NCI-H524 treated with DMSO at 0.1 percent for 48 hours (cell line): ENCODE results near the gene GPC3.

ENCODE experiments used
- DNase-seq: peaks from one replicate; lab custom pipeline; 2025; lab: John Stamatoyannopoulos, UW

Gene GPC3

DNA sequence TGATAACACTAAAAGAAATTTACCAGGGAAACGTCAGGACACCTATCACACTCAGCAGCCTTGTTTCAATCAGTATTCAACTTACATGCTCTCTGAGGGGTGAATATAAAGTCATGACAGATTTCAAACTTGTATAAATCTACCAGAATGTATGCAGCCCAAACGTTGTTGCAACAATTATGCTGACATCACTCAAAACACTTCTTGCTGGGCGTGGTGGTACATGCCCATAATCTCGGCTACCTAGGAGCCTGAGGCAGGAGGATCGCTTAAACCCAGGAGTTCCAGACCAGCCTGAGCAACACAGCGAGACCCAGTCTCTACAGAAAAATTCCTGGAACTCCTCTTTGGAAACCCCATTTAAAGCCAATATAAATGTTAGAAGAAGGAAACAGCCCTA, 303.5 kb downstream of the GPC3 start:
- no peak for DNase-seq

DNA sequence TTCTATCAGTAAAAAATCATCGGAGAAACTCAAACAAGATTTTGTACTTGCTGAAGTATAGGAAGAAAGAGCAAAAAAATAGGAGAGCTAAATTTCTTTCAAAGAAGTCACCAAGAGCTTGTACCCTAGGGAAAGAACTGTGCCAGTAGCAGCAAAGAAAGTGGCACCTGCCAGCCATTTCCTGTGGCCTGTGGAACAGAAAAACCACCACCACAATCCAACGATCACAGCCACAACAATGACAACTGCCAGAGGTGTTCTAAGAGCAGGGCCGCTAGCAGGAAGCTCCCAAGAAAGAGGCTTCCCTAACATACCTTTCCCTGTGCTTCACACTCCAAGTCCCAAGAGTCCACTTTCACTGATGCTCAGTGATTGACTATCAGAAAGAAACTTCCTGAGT, 304.0 kb downstream of the GPC3 start:
- no peak for DNase-seq

DNA sequence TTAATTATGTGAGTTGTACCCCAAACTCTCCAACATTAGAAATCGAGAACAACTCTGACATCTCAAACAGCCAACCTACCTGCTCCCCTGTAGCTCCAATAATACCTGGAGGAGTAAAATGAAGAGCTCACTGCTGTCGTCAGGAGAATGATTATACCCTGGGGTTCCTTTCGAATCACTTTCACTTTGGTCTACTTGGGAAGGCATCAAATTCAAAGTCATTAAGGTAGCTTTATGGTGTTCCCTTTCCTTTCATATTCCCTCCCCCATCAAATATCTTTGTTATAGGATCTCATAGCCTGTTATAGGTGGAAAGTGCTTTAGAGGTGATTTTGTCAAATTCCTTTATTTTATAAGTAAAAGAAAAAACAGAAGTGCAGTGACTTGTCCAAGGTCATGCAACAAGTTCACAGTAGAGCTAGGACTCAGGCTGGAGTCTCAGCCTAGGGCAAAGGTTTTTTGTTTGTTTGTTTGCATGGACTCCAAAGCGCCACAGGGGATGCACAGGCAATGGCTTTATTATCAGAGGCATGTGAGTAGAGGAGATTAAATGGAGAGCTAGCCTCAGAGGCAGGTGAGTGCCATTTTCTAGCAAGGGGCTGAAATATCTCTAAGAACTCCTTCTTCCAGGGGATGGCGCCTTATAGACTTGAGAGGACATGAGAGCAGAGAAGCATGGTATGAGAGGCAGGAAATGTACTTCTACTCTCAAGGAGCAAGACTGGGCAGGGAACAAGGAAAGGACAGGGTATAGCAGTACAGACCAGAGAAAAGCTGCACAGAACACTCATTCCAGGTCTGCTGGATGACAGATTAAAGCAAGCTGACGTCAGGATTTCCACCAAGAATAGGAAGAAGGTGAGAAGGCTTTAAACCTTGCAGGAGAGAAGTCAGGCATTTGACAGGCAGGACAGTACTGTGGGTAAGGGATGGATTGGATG, 308.0 kb downstream of the GPC3 start:
- DNase-seq, result no peak

DNA sequence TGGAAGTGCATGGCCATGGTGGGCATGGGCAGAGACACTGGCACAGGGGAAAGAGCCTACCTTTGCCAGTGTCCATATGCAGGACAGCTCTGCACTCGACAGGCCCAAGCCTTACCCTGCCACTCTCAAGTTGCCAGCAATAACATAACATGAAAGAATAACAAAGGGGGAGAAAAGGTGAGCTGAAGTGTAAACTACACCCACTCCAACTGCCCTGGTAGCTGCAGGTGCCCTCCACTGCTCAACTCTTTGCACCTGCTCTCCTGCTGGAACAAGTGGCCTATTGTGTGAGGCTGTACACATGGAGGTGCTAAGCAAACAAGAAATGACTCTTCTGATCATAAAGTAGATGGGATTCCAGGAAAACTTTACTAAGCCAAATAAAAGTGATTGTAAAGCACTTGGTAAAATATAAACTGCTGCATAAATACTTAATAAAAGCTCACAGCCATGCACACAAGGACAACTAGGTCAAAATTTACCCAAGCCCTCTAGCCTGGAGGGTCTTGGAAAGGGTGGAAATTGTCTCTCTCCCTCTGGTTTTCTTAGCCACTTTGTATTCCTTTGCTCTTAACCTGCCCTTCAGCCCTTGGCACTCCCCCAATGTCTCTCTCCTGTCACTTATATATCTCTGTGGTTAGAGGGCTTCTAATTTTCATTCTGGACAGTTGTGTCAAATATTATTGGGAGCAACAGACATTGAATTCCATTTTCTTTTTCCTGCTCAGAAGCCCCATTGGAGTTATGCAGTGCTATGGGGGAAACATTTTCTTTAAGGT, 308.9 kb downstream of the GPC3 start:
- no peak for DNase-seq

DNA sequence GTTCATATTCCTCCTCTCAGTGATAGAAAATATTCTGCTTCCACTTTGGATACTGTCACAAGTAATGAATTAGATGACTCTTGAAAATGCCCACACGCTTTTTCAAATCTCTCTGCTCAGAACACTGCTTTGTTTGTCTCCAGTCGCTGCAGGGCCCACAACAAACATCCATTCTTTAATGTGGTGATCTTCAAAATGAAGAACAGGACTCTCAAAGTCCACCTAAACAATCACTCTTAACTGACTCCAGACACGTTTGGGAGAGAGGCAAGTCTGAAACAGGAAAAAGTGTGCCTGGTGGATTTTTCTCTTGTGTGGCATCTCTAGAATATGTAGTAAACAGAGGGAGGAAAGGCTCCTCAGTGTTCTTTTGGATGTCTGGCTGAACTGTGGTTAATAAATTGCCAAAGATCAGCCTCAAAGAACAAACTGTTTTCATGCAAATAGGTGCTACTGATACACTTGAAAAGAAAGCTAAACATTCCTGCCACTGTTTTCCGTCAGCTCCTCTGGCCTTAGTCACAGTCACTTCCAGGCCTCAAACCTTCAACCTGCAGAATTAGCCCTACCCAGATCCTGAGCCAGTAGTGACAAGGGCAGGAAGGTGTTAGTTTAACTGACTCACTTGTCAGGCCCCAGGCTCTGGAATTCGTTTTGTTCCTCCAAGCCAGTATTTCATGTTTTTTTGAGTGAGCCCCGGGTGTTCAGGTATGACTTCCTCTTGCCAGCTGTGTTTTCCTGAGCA, 310.5 kb downstream of the GPC3 start:
- no peak for DNase-seq

DNA sequence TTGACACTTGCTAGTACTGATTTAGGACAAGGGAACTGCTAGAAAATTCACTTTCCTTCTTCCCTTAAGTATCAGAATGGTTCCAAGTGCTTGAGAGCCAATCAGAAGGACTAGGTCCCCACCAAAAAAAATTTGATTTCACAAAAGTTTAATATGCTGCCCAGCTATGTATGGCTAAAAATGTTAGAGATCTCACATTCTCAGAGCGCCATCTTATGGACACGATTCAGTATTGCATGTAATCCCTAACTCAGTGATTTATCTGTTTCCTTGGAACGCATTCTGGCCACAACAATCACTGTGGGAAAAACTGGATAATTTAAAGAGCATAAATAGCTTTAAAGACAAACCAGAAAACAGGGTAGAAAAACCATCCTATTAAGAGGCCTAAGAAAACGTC, 315.0 kb downstream of the GPC3 start:
- no peak for DNase-seq

DNA sequence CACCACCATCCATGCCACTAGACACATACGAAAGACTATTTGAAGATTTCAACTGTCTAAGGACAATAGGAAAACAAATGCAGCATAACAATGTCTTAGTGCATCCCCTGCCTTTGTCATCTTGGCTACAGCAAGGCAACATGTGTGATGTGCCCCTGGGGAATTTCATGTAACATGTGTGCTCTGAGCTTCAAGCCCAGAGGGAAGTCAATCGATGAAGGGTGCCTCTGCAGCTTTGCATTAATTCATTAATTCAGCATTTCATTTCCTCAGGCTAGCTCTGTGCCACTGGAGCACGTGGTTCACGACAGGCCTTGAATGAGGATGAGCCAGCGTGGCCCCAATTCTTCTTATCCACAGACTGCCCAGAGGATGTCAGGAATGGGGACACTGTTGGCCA, 316.2 kb downstream of the GPC3 start:
- DNase-seq, result no peak

DNA sequence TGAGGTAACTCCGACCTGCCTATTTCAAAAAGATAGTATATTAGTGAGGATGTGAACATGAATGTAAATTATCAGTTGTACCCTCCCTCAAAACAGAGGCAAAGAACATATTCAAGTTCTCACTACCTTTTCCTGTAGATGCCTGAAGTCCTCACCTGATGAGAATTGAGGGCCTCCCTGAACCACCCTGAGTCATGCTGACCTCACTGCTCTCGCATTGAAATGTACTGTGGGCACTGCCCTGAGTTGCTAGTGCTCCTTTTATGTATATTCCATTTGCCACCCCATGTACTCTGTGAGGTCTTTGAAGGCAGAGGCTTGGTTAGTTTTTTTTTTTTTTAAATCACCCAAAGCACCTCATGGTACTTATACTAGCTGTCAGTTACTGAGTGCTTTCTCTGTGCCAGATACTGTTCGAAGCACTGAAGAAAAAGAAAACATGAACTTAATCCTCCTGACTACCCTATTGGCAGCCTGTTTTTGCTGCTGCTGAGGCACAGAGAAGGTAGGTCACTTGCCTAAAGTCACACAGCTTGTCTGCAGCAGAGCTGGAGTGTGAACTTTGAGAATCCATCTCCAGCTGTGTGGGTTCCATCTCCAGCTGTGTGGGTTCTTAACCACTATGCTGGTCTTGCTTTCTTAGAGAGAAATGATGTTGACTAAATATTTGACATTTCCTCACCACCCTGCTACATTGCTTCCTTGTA, 317.0 kb downstream of the GPC3 start:
- no peak for DNase-seq

DNA sequence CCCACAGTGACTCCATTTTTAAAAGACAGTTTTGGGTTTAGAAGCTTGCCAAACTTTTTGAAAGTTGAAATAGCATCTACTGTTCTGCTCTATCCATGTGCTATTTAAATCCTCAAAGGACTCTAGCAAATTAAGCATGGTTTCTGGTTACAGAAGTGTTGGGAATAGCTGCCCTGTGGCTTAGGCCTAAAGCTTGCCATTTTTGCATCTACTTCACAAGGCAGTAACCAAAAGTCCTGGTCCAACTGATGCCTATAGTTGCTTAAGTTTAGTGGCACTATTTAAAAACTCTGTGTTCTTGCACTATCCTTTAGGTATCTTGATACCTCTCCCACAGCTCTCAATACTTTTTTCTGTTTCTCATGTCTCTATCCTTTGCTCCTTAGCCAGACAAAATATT, 319.1 kb downstream of the GPC3 start:
- no peak for DNase-seq

DNA sequence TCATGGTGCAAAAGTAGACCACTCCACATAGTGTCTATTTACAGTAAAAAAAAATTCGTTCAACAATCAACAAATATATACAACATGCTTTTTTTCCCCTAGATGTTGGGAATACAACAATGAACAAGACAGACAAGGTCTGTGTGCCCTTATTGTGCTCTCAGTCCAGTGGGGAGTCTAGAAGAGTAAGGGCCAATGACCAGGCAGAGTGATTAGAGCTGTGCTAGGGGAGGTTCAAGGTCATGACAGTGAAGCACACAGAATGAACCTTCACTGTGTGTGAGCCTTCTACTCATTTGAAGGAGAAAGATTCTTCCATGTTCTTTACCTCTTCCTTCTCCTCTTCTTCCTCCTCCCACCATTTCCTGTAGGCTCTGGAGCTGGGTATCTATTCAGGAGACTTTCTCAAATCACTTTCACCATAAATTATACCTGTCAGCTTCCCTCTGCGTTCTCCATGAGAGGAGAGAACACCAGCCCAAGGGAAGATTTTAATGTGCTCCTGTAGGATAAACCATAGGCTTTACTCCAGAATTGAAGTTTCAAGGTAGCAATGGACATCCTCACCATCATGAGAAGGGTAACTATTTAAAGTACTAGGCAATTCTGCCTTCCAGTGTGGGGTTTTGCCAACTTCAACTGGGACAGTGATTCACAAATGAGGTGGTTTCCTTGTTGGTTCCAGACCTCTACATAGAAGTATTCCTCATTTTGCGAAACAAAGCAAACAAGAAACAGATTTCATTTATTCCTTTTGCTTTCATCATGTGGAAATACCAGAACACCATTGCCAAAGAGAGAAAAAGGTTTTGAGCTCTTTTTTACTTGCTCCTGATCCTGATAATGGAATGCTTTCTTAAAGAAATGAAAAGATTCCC, 323.2 kb downstream of the GPC3 start:
- DNase-seq, result no peak

DNA sequence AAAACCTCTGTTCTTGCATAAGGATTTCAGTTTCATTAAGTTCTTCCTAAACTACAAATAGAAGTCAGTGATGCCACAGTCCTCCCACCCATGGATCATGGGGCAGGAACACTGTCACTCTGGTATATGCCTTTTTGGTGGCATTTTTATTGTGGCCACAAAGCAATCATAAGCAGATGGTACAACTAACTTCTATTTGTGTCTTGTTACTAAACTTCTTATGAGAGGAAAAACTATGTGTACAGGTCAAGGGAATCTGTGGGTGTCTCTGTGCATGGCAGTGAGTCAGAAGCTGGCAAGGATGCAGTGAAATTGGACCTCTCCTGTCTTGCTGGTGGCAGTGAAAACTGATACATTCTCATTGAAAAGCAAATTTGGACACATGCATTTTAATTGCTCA, 325.1 kb downstream of the GPC3 start:
- DNase-seq, result no peak

DNA sequence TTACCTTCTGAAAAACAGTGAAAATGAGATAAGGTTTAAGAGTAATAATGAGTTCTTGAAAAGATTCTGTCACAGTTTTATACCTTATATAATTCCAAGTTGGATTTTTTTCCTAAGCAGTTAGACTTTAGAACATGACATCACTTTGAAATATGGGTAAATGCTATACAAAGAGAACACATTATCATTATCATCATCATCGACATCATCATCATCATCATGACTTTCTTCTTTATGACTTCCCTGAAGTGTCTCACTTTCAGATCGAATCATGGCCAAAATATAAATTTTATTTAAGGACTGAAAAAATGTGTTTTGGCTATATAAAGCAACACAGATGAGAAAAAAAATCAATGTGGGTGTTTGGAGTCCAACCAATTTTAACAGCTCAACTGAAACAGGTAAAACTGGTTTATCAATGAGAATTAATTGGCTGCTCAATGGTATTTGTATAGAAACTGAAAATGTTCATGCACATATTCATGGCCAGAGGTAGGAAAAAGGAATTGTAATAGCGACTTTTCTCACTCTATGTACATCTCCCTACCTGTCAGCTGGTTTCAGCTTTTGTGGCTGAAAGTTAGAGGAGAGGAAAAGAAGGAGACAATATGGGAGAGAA, 327.0 kb downstream of the GPC3 start:
- DNase-seq, result no peak

DNA sequence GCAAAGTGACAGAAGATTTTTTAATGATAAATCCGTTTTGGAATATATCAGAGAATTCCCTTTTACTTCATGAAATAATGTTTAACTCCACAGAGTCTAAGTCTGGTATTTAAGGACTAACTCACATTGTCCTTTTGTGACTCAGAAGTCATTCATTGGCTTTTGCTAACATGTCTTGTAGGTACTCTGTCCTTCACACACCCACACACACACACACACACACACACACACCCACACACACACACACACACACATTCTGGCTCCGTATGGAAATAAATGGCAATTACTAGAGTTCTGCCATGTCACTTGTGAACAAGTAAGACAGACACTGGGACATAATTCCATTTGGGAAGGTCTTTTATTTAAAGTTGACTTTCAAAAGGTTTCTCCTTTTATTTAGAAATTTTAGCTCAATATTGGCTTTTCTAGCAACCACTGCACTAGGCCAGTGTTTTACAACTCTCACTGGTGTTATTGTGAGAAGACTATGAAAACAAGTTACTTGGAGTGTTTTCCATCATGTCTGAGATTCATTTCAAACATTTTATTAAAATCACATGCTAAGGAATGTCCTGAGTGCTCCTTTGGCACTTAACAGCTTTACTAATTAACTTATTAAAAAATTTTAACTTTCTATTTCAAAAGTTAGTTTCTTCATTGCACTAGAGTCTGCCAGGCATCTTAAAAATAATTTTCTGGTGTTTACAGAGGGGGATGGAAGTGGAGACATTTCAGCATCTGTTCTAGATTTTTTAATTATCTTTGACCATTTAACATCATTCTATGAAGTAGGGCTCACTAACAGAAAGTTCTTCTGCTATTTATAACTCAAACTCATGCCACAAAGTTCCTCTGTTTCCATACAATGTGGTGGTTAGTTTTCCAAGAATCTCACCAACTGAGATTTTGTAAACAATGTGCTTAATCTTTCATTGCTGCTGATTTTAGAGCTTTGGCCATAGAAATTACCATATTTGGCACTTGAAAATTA, 329.8 kb downstream of the GPC3 start:
- no peak for DNase-seq

DNA sequence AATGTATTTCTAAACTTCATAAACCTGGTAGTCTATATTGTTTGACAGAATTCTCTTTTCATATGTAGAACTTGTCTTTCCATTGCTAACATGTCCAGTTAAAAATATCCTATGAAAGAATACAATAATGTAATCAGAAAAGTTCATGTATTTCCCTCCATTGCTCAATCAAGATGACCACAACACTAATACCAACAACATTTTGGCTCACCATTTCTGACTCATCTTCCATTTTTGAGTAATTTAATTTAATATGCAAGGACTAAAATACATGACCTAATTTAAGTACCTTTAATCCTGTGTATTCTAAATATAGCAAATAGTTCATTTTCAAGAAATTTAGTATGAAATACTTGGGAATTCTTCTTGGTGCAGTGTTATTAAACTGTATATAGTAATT, 330.6 kb downstream of the GPC3 start:
- no peak for DNase-seq

DNA sequence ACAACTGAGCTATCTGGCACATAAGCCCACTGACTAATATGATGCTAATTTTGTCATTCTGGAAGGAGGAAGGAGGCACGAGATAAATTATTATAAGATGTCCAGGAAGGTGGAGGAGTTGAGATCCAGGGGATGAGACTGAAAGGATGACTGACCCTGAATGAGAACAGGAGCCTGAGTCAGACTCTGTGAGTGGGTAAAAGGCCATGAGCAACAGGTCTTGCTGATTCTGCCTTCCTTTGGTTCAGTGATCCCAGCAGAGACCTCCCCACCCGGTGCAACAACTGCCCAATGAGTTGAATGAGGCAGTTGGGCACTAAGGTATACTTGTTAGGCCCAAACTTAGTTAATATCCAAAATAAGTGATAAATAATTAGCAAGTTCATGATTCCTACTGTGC, 332.0 kb downstream of the GPC3 start:
- no peak for DNase-seq

DNA sequence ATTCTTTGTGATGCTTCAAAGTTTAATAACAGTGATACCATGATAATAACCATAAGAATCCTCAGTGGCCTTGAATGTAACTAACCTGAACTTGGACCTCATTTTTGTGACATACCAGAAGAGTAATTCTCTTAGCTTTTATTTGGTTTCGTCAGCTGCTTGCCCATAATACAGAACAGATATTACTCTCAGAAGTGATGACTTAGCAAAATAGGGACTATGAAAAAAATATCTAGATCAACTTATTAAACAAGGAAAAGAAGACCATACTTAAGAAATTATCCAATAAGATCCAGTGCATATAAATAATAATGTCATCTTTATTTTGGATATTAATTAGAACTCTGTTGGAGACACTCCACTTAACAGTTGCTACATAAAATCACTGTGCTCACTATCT, 333.2 kb downstream of the GPC3 start:
- no peak for DNase-seq

DNA sequence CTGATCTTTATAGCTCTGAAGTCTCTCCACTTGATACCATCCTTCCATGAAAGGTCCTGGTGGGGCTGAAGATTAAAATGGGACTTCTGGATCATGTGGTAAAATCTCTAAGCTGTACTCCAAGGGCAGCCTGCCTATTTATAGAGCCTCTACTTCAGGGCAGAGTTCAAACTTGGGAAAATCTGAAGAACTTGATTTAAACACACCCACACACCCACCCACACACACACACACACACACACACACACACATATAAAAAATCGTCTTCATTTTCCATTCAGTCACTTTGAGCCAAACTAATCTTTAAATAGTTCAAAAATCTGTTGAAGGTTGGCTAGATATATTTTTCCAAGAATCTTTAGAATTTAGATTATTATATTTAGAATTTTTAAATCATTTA, 335.2 kb downstream of the GPC3 start:
- no peak for DNase-seq

DNA sequence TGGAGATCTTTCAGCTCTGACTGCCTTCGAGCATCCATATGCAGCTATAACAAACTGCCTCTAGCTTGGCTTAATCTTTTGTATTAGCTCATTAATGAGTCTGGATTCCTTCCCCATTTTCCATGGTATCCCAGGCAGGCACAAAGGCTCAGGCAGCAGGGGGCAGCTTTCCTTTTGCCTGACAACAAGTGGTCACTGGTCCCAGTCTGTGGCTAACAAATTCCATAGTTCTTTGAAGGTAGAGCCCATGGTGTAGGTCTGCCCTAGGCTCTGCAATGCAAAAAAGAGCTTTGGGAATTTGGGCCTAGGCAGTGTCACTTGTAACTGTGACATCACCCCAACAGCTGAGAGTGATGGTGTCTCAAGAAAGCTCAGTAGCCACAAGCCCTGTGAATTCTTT, 335.7 kb downstream of the GPC3 start:
- no peak for DNase-seq

DNA sequence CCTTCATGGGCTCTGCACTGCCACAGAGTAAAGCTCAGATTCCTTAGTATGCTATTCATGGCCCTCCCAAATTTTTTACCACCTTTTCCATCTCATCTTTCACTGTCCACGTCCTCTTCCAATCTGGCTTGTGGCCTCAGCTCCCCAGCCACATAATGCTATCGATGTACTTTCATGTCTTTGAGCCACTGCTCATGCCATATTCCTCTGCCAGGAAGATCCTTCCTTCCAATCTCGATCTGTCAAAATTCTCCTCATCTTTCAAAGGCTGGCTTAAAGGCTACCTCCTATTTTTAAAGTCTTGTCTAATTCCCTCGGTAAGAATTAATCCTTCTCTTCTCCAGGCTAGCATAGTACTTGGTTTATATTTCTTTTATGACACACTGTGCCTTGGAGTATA, 336.8 kb downstream of the GPC3 start:
- no peak for DNase-seq
